ENCODE measurements around the gene DTWD2.
"Not testable (repeated sequence)": the region's sequence is repeated elsewhere in the genome, so short reads cannot be mapped to it uniquely, and the experiment has no call there.

DTWD2 gene

GRCh38 chr5:118987988-118988865 is at the start of gene DTWD2:
TSS of gene DTWD2 (minus strand) at chr5:118988547. CDS start at chr5:118988511, 36 bp downstream.
- peak; percentile 94 for DNase-seq

GRCh38 chr5:119037496-119038215 is 49.3 kb upstream of the DTWD2 start:
- no peak for DNase-seq

GRCh38 chr5:119036101-119036762 is 47.9 kb upstream of the DTWD2 start:
- no peak for DNase-seq

- DNase-seq, result no peak
Observed at GRCh38 chr5:119033135-119033534, 44.8 kb upstream of the DTWD2 start.

GRCh38 chr5:119032656-119033055 is 44.3 kb upstream of the DTWD2 start:
- no peak for DNase-seq

GRCh38 chr5:119031905-119032304 is 43.6 kb upstream of the DTWD2 start:
- no peak for DNase-seq

- DNase-seq, result peak; percentile 43
Observed at GRCh38 chr5:119031011-119031886, 42.9 kb upstream of the DTWD2 start.

GRCh38 chr5:119028575-119028974 is 40.2 kb upstream of the DTWD2 start:
- DNase-seq, result no peak

- no peak for DNase-seq
Observed at GRCh38 chr5:119022773-119023172, 34.4 kb upstream of the DTWD2 start.

GRCh38 chr5:119022017-119022745 is 33.8 kb upstream of the DTWD2 start:
- DNase-seq, result peak; percentile 35

- no peak for DNase-seq
Observed at GRCh38 chr5:119021149-119021732, 32.9 kb upstream of the DTWD2 start.

GRCh38 chr5:119019949-119020348 is 31.6 kb upstream of the DTWD2 start:
- no peak for DNase-seq

GRCh38 chr5:119019501-119019900 is 31.2 kb upstream of the DTWD2 start:
- DNase-seq, result no peak

GRCh38 chr5:119017994-119018393 is 29.6 kb upstream of the DTWD2 start:
- DNase-seq, result no peak

- peak; percentile 21 for DNase-seq
Observed at GRCh38 chr5:119016125-119016774, 27.9 kb upstream of the DTWD2 start.

GRCh38 chr5:119011186-119011585 is 22.8 kb upstream of the DTWD2 start:
- DNase-seq, result no peak

GRCh38 chr5:119010206-119010605 is 21.9 kb upstream of the DTWD2 start:
- DNase-seq, result no peak

GRCh38 chr5:119009131-119009530 is 20.8 kb upstream of the DTWD2 start:
- DNase-seq, result no peak

GRCh38 chr5:118999696-119000095 is 11.3 kb upstream of the DTWD2 start:
- no peak for DNase-seq

- DNase-seq, result not testable (repeated sequence)
Observed at GRCh38 chr5:118998861-118999260, 10.5 kb upstream of the DTWD2 start.

- DNase-seq, result no peak
Observed at GRCh38 chr5:118996098-118996497, 7.8 kb upstream of the DTWD2 start.
